A204.1 (cell line): ENCODE measurements around the gene PCGF3.

Experiments used
- FAIRE-seq: peaks from 2 replicates; lab custom pipeline; 2012; peaks lifted over from hg19 to GRCh38; lab: Jason Lieb, UNC

The PCGF3 gene

GRCh38 chr4:784401-785331, 79.0 kb downstream of the PCGF3 start:
- FAIRE-seq = no peak

GRCh38 chr4:785332-786073, 79.9 kb downstream of the PCGF3 start:
- FAIRE-seq = no peak

- FAIRE-seq = no peak
Measured at GRCh38 chr4:786074-786741, 80.6 kb downstream of the PCGF3 start.

DNA sequence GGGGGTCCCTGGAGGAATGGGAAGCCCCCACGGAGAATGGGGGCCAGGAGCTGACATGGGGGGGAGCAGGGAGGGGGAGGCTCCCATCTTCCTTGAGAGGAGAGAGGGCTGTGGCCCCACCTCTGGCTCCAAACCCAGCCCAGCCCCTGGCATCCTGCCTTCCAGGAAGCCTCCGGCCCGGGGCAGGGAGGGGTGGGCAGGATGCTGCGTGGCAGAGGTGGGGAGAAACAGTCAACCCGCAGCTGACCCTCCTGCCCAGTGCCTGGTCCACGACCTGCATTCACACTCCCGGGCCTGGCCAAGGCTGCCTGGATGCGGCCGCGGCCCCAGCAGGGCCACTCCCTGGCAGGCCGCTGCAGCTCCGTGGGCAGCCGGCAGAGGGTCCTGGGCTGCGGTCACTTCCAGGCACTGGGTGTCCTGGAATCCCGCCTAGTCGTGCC, 81.2 kb downstream of the PCGF3 start:
- FAIRE-seq = no peak

DNA sequence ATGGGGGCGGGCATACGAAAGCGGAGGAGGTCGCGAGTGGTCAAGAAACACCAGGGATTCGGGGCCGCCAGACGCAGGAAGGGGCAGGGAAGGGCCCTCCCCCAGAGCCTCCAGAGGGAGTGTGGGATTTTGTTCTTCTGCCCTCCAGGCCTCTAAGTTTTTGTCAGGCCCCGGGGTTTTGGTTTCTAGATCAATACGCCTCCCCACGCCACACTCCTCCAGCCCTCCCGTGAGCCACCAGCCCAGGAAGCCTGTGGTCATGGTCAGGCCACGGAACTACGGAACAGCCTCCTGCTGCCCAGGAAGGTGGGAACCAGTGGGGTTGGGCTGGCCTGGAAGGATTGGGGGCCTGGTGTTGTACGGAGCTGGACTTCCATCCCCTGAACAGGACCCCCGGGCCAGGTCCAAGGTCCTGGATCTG, 81.9 kb downstream of the PCGF3 start:
- no peak for FAIRE-seq

GRCh38 chr4:788006-788635, 82.5 kb downstream of the PCGF3 start:
- FAIRE-seq = no peak

- FAIRE-seq = no peak
Measured at GRCh38 chr4:788636-789297, 83.1 kb downstream of the PCGF3 start.

GRCh38 chr4:789571-790465, 84.2 kb downstream of the PCGF3 start:
- FAIRE-seq = no peak

GRCh38 chr4:790466-790820, 84.8 kb downstream of the PCGF3 start:
- FAIRE-seq = no peak

DNA sequence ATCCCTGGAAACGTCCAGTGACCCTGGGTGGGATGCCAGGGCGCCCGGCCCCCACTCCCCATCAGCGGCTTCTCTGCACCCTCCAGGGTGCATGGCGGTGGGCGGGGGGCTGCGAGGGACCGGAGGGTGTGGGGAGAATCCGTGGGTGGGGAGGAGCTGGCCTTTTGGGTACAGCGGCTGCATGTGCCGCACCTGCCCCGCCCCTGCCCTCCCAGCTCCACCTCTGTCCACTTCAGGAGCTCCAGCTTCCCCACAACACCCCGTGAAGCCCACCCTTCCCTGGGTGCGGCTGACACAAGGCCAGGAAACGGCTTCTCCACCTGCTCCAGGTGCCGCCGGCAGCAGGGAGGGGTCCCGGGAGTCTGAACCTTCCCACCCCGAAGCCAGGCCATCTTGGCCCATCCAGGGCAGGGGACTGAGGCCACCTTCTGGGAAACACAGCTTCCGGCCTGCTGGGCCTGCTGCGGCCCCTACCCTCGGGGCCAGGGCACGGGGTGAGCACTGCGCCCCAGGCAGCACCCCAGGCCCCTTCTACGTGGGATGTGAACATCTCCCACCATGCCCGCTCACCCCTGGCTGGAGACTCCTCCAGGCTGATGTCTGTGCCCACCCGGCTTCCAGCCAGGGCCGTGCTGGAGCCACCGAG, 85.7 kb downstream of the PCGF3 start:
- FAIRE-seq = no peak

- no peak for FAIRE-seq
Measured at GRCh38 chr4:791898-792625, 86.4 kb downstream of the PCGF3 start.

DNA sequence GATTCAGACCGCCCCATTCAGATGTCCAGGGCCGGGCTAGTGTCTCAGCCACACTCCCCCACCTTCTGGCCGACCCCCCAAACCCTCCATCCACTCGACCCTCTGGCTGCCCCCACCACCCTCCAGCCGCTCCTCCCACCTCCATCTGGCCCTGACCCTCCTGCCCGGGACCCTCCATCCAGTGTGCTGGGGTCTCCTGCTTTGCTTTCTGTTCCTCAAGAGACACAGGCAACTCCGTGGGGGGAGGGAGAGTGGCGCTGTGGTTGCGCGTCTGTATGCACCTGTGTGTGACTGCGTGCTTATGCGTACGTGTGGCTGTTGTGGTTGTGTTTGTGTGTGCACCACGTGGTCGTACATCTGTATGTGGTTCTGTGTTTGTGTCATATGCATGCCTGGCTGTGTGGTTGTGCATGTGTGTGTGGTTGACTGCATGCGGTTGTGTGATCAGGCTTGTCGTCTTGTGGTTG, 87.0 kb downstream of the PCGF3 start:
- no peak for FAIRE-seq

- no peak for FAIRE-seq
Measured at GRCh38 chr4:793093-793861, 87.6 kb downstream of the PCGF3 start.

- no peak for FAIRE-seq
Measured at GRCh38 chr4:793941-794621, 88.4 kb downstream of the PCGF3 start.

- no peak for FAIRE-seq
Measured at GRCh38 chr4:794900-795725, 89.5 kb downstream of the PCGF3 start.

- no peak for FAIRE-seq
Measured at GRCh38 chr4:795726-796119, 90.1 kb downstream of the PCGF3 start.

DNA sequence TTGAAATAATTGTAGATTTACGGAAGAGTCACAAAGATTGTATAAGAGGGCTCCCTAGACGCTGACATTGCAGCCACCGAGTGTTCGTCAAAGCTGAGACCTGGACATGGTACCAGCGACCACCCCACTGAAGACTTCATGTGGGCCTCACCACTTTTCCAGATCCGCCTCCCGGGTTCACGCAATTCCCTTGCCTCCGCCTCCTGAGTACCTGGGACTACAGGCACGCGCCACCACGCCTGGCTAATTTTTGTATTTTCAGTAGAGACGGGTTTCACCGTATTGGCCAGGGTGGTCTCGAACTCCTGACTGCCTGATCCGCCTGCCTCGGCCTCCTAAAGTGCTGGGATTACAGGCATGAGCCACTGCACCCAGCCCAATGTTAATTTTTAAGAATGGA, 90.6 kb downstream of the PCGF3 start:
- no peak for FAIRE-seq
